ENCODE results near the gene SAMHD1.
"Not testable (repeated sequence)": the region's sequence is repeated elsewhere in the genome, so short reads cannot be mapped to it uniquely, and the experiment has no call there.

The SAMHD1 gene

DNA sequence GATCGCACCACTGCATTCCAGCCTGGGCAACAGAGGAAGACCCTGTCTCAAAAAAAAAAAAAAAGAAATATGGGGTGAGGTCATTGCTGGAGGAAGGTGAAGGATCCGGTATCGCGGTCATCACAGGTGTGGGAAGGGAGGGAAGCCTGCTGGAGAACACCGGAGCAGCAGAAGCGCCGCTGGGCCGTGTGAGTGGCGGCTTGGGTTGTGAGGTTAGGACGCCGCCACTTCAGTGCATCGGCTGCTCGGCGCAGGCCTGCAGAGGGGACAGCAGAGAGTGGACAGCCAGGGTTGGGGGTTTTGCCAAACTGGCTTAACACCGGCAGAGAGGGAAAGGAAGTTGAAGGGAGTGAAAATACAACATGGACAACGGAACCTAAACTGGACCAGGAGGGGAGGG lies 70.2 kb downstream of the SAMHD1 start:
- Histone ChIP-seq H3K4me1 (no peaks in the 10 kb centered on the region), H3K9me3 (no peaks in the 10 kb centered on the region), H3K36me3 (no peaks in the 10 kb centered on the region), H3K27ac (no peak overlapping the region), H3K27me3 (no peaks in the 10 kb centered on the region), H3K4me3 (no peak overlapping the region)
- TF ChIP-seq, protein P1, sequence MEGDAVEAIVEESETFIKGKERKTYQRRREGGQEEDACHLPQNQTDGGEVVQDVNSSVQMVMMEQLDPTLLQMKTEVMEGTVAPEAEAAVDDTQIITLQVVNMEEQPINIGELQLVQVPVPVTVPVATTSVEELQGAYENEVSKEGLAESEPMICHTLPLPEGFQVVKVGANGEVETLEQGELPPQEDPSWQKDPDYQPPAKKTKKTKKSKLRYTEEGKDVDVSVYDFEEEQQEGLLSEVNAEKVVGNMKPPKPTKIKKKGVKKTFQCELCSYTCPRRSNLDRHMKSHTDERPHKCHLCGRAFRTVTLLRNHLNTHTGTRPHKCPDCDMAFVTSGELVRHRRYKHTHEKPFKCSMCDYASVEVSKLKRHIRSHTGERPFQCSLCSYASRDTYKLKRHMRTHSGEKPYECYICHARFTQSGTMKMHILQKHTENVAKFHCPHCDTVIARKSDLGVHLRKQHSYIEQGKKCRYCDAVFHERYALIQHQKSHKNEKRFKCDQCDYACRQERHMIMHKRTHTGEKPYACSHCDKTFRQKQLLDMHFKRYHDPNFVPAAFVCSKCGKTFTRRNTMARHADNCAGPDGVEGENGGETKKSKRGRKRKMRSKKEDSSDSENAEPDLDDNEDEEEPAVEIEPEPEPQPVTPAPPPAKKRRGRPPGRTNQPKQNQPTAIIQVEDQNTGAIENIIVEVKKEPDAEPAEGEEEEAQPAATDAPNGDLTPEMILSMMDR (IDR thresholded peaks at IDR 0.05), result no peak
- DNase-seq, result no peak
- intact Hi-C loops (cut with DNase I; ENCODE audit: low total_unique reads), result no loop called here

DNA sequence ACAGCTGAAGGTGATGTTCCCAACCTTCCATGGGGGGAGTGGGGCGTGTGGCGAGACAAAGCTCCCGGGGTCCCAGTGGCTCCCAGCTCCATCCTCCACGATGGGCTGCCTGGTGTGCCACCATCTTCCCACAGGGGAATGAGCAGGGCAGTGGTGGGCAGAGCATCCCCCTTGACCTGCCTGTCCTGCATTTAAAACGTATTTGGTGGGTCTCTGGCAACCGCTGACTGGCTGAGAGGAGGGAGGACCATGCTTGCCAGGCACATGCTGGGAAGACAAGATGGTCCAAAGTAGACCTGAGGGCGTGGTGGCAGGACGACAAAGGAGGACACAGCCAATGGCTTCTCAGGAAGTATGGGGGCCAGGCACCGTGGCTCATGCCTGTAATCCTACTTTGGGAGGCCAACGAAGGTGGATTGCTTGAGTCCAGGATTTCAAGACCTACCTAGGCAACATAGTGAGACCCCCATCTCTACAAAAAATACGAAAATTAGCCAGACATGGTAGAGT lies 70.7 kb downstream of the SAMHD1 start:
- no peaks in the 10 kb centered on the region for H3K36me3 ChIP-seq
- intact Hi-C loops (cut with DNase I; ENCODE audit: low total_unique reads), result no loop called here
- DNase-seq, result no peak
- no peaks in the 10 kb centered on the region for H3K9me3 ChIP-seq
- no peak overlapping the region for H3K4me3 ChIP-seq
- H3K27ac ChIP-seq, result no peak overlapping the region
- H3K4me1 ChIP-seq, result no peaks in the 10 kb centered on the region
- TF ChIP-seq, protein P1 (IDR thresholded peaks at IDR 0.05), result no peak
- H3K27me3 ChIP-seq, result no peaks in the 10 kb centered on the region

- intact Hi-C loops (cut with DNase I; ENCODE audit: low total_unique reads), result no loop called here
- TF ChIP-seq, protein P1 (IDR thresholded peaks at IDR 0.05), result no peak
- no peaks in the 10 kb centered on the region for H3K36me3 ChIP-seq
- no peak for DNase-seq
- H3K9me3 ChIP-seq, result no peaks in the 10 kb centered on the region
- H3K4me1 ChIP-seq, result no peaks in the 10 kb centered on the region
- no peak overlapping the region for H3K27ac ChIP-seq
- no peaks in the 10 kb centered on the region for H3K27me3 ChIP-seq
- H3K4me3 ChIP-seq, result no peak overlapping the region
These were observed 72.6 kb downstream of the SAMHD1 start for GRCh38 chr20:36878941-36879340.

GRCh38 chr20:36876473-36876833 lies 75.1 kb downstream of the SAMHD1 start:
- TF ChIP-seq, protein P1 (IDR thresholded peaks at IDR 0.05), result no peak

GRCh38 chr20:36875702-36876472 lies 75.6 kb downstream of the SAMHD1 start, which contains the start of gene TLDC2:
TLDC2 (plus strand) TSS chr20:36876138; CDS start chr20:36876175, 37 bp downstream.
- H3K27ac ChIP-seq, result no peak within 1 kb of the TSS
- H3K36me3 ChIP-seq, result no peaks in the 10 kb centered on the region
- no peak within 1 kb of the TSS for H3K4me3 ChIP-seq
- intact Hi-C loops (cut with DNase I; ENCODE audit: low total_unique reads), result no loop called here
- H3K4me1 ChIP-seq, result no peaks in the 10 kb centered on the region
- H3K27me3 ChIP-seq, result no peaks in the 10 kb centered on the region
- no peaks in the 10 kb centered on the region for H3K9me3 ChIP-seq
- TF ChIP-seq, protein P1 (IDR thresholded peaks at IDR 0.05), result no peak
- DNase-seq, result no peak

More at GRCh38 chr20:36876473-36876833, 75.1 kb downstream of the SAMHD1 start:
- no peak overlapping the region for H3K4me3 ChIP-seq
- no peak for DNase-seq
- intact Hi-C loops (cut with DNase I; ENCODE audit: low total_unique reads), result no loop called here
- no peaks in the 10 kb centered on the region for H3K9me3 ChIP-seq
- no peaks in the 10 kb centered on the region for H3K36me3 ChIP-seq
- H3K4me1 ChIP-seq, result no peaks in the 10 kb centered on the region
- no peak overlapping the region for H3K27ac ChIP-seq
- H3K27me3 ChIP-seq, result no peaks in the 10 kb centered on the region

DNA sequence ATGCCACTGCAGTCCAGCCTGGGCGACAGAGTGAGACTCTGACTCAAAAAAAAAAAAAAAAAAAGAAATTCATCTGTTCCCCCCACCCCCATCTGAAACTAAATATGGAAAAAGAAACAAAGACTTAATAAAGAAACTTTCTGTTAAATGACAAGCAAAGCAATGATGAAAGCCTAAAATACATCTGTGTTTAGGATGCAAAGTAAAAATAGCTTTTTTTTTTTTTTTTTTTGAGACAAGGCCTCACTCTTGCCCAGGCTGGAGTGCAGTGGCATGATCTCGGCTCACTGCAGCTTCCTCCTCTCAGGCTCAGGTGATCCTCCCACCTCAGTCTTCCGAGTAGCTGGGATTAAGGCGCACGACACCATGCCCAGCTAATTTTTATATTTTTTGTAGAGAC lies 76.4 kb downstream of the SAMHD1 start:
- DNase-seq; H3K36me3 ChIP-seq; H3K9me3 ChIP-seq; H3K4me3 ChIP-seq; H3K27me3 ChIP-seq; H3K4me1 ChIP-seq; H3K27ac ChIP-seq; intact Hi-C loops (cut with DNase I; ENCODE audit: low total_unique reads): not testable (repeated sequence)

Data from tibial artery (tissue), 4 donors.